Activated CD4-positive, alpha-beta T cell treated with anti-CD3 and anti-CD28 coated beads for 36 hours (primary cell): ENCODE results near the gene DLAT. TPM values are rescaled to one million over a fixed set of nuclear protein-coding genes. Genes with fewer than 3 reads are reported as not detected.
"Not testable (repeated sequence)": the region's sequence is repeated elsewhere in the genome, so short reads cannot be mapped to it uniquely, and the experiment has no call there.

ENCODE experiments used
- ATAC-seq: fragments of 200-7000 bp; cut with Tn5 transposase; one replicate; pipeline ENCODE4 v1.10.0; 2021; ENCODE audit warnings: mild to moderate bottlenecking, moderate library complexity
- CTCF ChIA-PET: fragments of 350-600 bp; sonication (Branson Sonifier 250); formaldehyde crosslinking; loops from one replicate; lab custom pipeline; 2021; ENCODE audit warnings: antibody characterized with exemption; lab: Charles Lee
- POLR2A ChIA-PET: fragments of 350-600 bp; sonication (Branson Sonifier 250); formaldehyde crosslinking; loops from one replicate; lab custom pipeline; 2021; ENCODE audit warnings: antibody characterized with exemption, inconsistent platforms; lab: Charles Lee
- DNase-seq: peaks from one replicate; pipeline ENCODE4 v3.0.0-alpha.2; 2020
- H3K27ac Mint-ChIP-seq: one replicate; pipeline ENCODE4 v1.8.0; 2021; ENCODE audit warnings: mixed read lengths
- H3K27me3 Mint-ChIP-seq: one replicate; pipeline ENCODE4 v1.8.0; 2021; ENCODE audit warnings: mixed read lengths
- H3K36me3 Mint-ChIP-seq: one replicate; pipeline ENCODE4 v1.8.0; 2021; ENCODE audit warnings: low read depth, mixed read lengths
- H3K4me1 Mint-ChIP-seq: one replicate; pipeline ENCODE4 v1.8.0; 2021; ENCODE audit warnings: mixed read lengths
- H3K4me3 Mint-ChIP-seq: one replicate; pipeline ENCODE4 v1.8.0; 2021; ENCODE audit warnings: mild to moderate bottlenecking, moderate library complexity, mixed read lengths
- H3K9me3 Mint-ChIP-seq: one replicate; pipeline ENCODE4 v1.8.0; 2021; ENCODE audit warnings: low read depth, mixed read lengths
- intact Hi-C, 2 experiments: fragments of 100-400 bp; cut with DNase I in 1 of 2; cut with micrococcal nuclease in 1 of 2; formaldehyde crosslinking; loops; one replicate each; pipeline versions ENCODE4 v1.14.2 to v1.15.1; 2022 to 2024; cut with DNase I, micrococcal nuclease
- total RNA-seq, 2 experiments: library from RNA; stranded (reverse); gene quantifications; one replicate each; pipeline ENCODE4 v1.2.3, GENCODE V29; 2021

Gene DLAT
- total RNA-seq, 2 experiments from 2014 or later, result 47.8 to 49.1 TPM

DNA sequence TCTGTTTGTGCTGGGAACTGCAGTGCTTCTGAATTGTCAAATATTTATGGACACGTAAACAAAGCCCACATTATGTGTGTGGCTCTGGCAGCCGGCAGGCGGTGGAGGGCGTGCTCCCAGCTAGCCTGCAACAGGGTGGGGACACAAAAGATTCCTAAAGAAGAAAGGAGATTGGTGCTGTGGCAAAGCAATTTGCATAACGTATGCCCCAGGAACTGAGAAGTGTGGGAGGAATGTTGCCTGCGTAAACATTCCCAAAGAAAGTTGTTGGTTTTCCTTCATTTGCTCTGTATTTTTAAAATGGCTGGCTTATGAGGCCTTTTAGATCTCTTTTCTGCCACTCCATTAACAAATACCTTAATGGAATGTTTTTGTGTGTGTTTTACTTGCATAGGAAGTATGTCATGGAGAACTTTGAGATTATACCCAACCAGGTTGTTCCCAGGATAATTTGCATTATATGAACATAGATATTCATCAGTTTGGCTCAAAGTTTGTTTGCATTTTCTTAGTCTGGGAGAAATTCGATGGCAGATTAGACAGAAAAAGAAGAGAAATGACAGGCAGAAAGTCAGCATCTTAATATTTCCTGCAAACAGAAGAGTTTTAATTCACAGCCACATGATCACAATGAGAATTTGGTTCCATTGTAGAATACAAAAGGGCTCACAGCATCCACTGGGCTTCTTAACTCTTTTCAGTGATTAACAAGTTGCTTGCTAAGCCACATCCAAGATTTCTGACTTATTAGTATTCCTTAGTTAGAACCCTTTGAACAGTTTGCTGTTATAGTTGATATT lies 41.8 kb upstream of the DLAT start:
- DNase-seq, result no peak
- Mint-ChIP-seq H3K36me3 (peaks cover 4% of the 10 kb centered on the region), H3K9me3 (no peaks in the 10 kb centered on the region), H3K27me3 (peaks cover 12% of the 10 kb centered on the region), H3K4me3 (no peak overlapping the region), H3K4me1 (no peaks in the 10 kb centered on the region), H3K27ac (no peak overlapping the region)
- no peak for ATAC-seq
- ChIA-PET POLR2A (no interaction called here), CTCF (interaction anchor here (1.1 to 3.9 kb wide), 10 partner anchors 10 to 130 kb away, joined by 3 to 47 read pairs (median 10); partner anchors contain the start of gene FDXACB1)
- intact Hi-C loops, result loop anchor here in 1 of 2 experiments (5.0 kb wide), 1 partner anchor 106 kb away; the partner anchor contains the start of genes CFAP68 and FDXACB1

DNA sequence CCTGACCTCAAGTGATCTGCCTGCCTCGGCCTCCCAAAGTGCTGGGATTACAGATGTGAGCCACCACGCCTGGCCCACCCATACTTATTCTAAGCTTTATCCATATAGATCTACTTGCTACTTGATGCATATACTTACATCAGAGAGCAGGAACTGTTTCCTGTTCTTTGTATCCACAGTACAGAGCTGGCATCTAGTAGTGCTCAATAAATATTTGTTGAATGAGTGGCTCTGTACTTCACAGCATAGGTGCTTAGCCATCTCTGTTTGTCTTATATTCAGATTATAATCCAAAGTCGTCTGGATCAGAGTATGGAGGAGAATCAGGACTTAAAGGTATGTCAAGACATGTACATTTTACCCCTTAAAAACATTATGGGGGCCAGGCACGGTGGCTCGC lies 38.6 kb upstream of the DLAT start:
- peaks cover 7% of the 10 kb centered on the region for H3K36me3 Mint-ChIP-seq
- DNase-seq, result no peak
- intact Hi-C loops, result no loop called here

DNA sequence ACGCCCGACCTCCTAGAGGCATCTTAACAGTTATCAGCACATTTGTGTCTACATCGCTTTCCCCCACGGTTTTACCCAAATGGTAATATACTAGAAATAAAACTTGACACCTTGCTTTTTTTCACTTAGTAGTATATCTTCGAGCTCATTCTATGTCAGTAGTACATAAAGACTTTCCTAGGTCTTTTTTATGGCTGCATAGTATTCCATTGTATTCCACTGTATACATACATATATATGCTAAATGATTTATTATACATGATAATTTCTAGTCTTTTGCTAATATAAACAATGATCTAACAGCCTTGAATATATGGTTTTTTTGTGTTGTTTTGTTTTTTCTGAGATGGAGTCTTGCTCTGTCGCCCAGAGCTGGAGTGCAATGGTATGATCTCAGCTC lies 34.8 kb upstream of the DLAT start:
- ChIA-PET POLR2A (interaction anchor here (0.6 kb wide), 1 partner anchor 35 kb away, joined by 3 read pairs; no protein-coding TSS in a partner anchor), CTCF (interaction anchor here (0.6 kb wide), 1 partner anchor 92 kb away, joined by 4 read pairs; no protein-coding TSS in a partner anchor)
- Mint-ChIP-seq H3K4me3 (no peak overlapping the region), H3K27ac (no peak overlapping the region), H3K36me3 (peaks cover 8% of the 10 kb centered on the region), H3K9me3 (no peaks in the 10 kb centered on the region), H3K4me1 (no peaks in the 10 kb centered on the region), H3K27me3 (no peaks in the 10 kb centered on the region)
- DNase-seq (no peak), ATAC-seq (no peak)
- intact Hi-C loops, result no loop called here

More for the DNA sequence above, 38.6 kb upstream of the DLAT start:
- ChIA-PET POLR2A (no interaction called here), CTCF (no interaction called here)
- H3K9me3 Mint-ChIP-seq, result no peaks in the 10 kb centered on the region
- no peaks in the 10 kb centered on the region for H3K27me3 Mint-ChIP-seq
- no peaks in the 10 kb centered on the region for H3K4me1 Mint-ChIP-seq
- H3K4me3 Mint-ChIP-seq, result no peak overlapping the region
- ATAC-seq, result no peak
- H3K27ac Mint-ChIP-seq, result no peak overlapping the region

DNA sequence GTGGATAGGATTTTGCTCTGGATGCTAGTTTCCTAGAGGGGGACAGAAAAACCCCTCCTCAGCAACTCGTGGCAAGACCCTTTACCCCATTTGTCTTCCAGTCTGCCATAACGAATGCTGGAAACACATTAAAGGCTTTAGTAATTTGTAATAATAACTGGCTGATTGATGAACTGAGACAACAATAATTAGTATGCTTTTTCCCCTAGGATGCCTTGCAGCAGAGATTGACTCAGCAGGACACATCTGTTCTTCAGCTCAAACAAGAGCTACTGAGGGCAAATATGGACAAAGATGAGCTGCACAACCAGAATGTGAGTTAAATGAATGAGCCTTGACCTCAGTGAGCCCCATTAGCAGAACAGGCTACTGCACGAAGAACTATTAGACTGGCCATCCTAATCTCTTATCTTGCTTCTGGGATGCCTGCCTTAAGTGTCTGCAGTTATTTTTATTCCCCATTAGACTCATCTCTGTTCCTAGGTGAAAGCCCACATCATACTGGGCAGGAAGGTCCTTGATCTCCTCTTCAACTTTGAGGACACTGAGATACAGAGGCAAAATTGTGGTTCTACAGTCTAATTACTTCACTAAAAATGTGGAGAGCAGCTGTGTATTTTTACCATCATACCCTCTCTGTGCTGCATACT lies 32.9 kb upstream of the DLAT start:
- Mint-ChIP-seq H3K9me3 (no peaks in the 10 kb centered on the region), H3K36me3 (peaks cover 4% of the 10 kb centered on the region), H3K4me3 (no peak overlapping the region), H3K27me3 (no peaks in the 10 kb centered on the region), H3K4me1 (no peaks in the 10 kb centered on the region), H3K27ac (no peak overlapping the region)
- ChIA-PET CTCF (interaction anchor here (0.5 to 2.8 kb wide), 2 partner anchors 11 to 22 kb away, joined by 3 to 13 read pairs; no protein-coding TSS in a partner anchor), POLR2A (no interaction called here)
- no peak for ATAC-seq
- DNase-seq, result no peak
- intact Hi-C loops, result no loop called here

- no peaks in the 10 kb centered on the region for H3K9me3 Mint-ChIP-seq
- peaks cover 2% of the 10 kb centered on the region for H3K4me1 Mint-ChIP-seq
- ChIA-PET CTCF (interaction anchor here (0.6 to 2.2 kb wide), 4 partner anchors 14 to 480 kb away, joined by 3 to 10 read pairs (median 5); no protein-coding TSS in a partner anchor), POLR2A (no interaction called here)
- no peak overlapping the region for H3K27ac Mint-ChIP-seq
- peaks cover 4% of the 10 kb centered on the region for H3K36me3 Mint-ChIP-seq
- H3K4me3 Mint-ChIP-seq, result no peak overlapping the region
- intact Hi-C loops, result no loop called here
- no peak for ATAC-seq
- DNase-seq, result no peak
- H3K27me3 Mint-ChIP-seq, result no peaks in the 10 kb centered on the region
Observed at GRCh38 chr11:111996129-111996528, 29.1 kb upstream of the DLAT start.

DNA sequence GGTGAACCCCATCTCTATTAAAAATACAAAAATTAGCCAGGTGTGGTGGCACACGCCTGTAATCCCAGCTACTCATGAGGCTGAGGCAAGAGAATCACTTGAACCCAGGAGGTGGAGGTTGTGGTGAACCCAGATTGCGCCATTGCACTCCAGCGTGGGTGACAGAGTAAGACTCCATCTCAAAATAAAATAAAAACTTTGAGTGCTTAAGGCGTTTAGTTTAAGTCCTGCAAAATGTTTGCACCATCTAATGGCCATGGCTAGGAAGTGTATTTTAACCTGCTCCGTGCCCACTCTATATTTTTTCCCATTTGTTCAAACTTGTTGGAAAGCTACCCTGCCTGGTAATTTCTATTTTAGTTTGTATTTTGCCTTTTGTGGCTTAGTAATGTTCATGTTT lies 28.5 kb upstream of the DLAT start:
- H3K4me3 Mint-ChIP-seq, intact Hi-C loops: not testable (repeated sequence)
- CTCF ChIA-PET, result interaction anchor here (0.6 to 2.2 kb wide), 4 partner anchors 15 to 684 kb away, joined by 3 to 10 read pairs (median 4); no protein-coding TSS in a partner anchor

GRCh38 chr11:111999111-111999510 lies 26.1 kb upstream of the DLAT start:
- ChIA-PET POLR2A (interaction anchor here (0.7 kb wide), 1 partner anchor 543 kb away, joined by 4 read pairs; no protein-coding TSS in a partner anchor), CTCF (no interaction called here)
- no peak for ATAC-seq
- Mint-ChIP-seq H3K27ac (no peak overlapping the region), H3K36me3 (peaks cover 4% of the 10 kb centered on the region), H3K9me3 (no peaks in the 10 kb centered on the region), H3K4me1 (peaks cover 2% of the 10 kb centered on the region), H3K4me3 (no peak overlapping the region), H3K27me3 (no peaks in the 10 kb centered on the region)
- no peak for DNase-seq
- intact Hi-C loops, result no loop called here

More for the DNA sequence above, 28.5 kb upstream of the DLAT start:
- H3K27me3 Mint-ChIP-seq, H3K27ac Mint-ChIP-seq, H3K9me3 Mint-ChIP-seq, H3K36me3 Mint-ChIP-seq, ATAC-seq, H3K4me1 Mint-ChIP-seq, POLR2A ChIA-PET, DNase-seq: not testable (repeated sequence)

GRCh38 chr11:112000703-112001102 lies 24.5 kb upstream of the DLAT start:
- Mint-ChIP-seq H3K27me3 (no peaks in the 10 kb centered on the region), H3K27ac (no peak overlapping the region), H3K9me3 (no peaks in the 10 kb centered on the region), H3K36me3 (peaks cover 3% of the 10 kb centered on the region), H3K4me3 (no peak overlapping the region), H3K4me1 (peaks cover 2% of the 10 kb centered on the region)
- DNase-seq (no peak), ATAC-seq (no peak)
- ChIA-PET CTCF (no interaction called here), POLR2A (no interaction called here)
- intact Hi-C loops, result no loop called here

- Mint-ChIP-seq H3K27me3 (peaks cover 6% of the 10 kb centered on the region), H3K4me1 (peaks cover 2% of the 10 kb centered on the region), H3K4me3 (no peak overlapping the region), H3K27ac (no peak overlapping the region), H3K36me3 (peaks cover 3% of the 10 kb centered on the region), H3K9me3 (no peaks in the 10 kb centered on the region)
- DNase-seq (no peak), ATAC-seq (no peak)
- POLR2A ChIA-PET, result no interaction called here
- intact Hi-C loops, result no loop called here
- CTCF ChIA-PET, result interaction anchor here (0.6 to 1.2 kb wide), 3 partner anchors 71 to 618 kb away, joined by 3 to 5 read pairs (median 3); no protein-coding TSS in a partner anchor
Observed at GRCh38 chr11:112002491-112003216, 22.6 kb upstream of the DLAT start.

GRCh38 chr11:112004389-112004788 lies 20.8 kb upstream of the DLAT start:
- CTCF ChIA-PET, result interaction anchor here (0.8 to 1.2 kb wide), 3 partner anchors 10 to 17 kb away, joined by 3 read pairs; no protein-coding TSS in a partner anchor
- no peaks in the 10 kb centered on the region for H3K4me1 Mint-ChIP-seq
- intact Hi-C loops, result no loop called here
- H3K4me3 Mint-ChIP-seq, result no peak overlapping the region
- peaks cover 3% of the 10 kb centered on the region for H3K36me3 Mint-ChIP-seq
- no peaks in the 10 kb centered on the region for H3K9me3 Mint-ChIP-seq
- H3K27ac Mint-ChIP-seq, result no peak overlapping the region
- DNase-seq (peak; percentile 34), ATAC-seq (peak; percentile 65)
- H3K27me3 Mint-ChIP-seq, result peaks cover 8% of the 10 kb centered on the region
- POLR2A ChIA-PET, result no interaction called here
